Esophagus squamous epithelium (tissue), 4 donors: ENCODE measurements around the gene DNTTIP2.

Source experiments
- CTCF ChIP-seq, 6 experiments: fragments of 450-650 bp in 4 of 6; fragments of 200-600 bp in 2 of 6; sonication (generic) in 2 of 6; IDR thresholded peaks; one replicate each; pipeline ENCODE4 v1.5.1; 2016 to 2019; ENCODE audit warnings: antibody characterized with exemption in 6 of 6, mild to moderate bottlenecking in 4 of 6, moderate library complexity in 4 of 6
- POLR2A ChIP-seq, 4 donors: fragments of 450-650 bp; IDR thresholded peaks; one replicate each; pipeline ENCODE4 v1.6.1; 2017; ENCODE audit warnings: antibody characterized with exemption in 4 of 4, mild to moderate bottlenecking in 4 of 4, moderate library complexity in 3 of 4

GRCh38 chr1:93821423-93822144 lies 57.4 kb downstream of the DNTTIP2 start:
- TF ChIP-seq CTCF (IDR thresholded peaks at IDR 0.05) (no peak), POLR2A (IDR thresholded peaks at IDR 0.05) (no peak)
